HPDE6-E6E7 (cell line): ENCODE data around the gene GTPBP3.

Experiments used
- DNase-seq: peaks from one replicate; pipeline ENCODE4 v3.0.0; 2011; ENCODE audit warnings: missing footprints; ENCODE audit errors: extremely low spot score

GTPBP3 gene

DNA sequence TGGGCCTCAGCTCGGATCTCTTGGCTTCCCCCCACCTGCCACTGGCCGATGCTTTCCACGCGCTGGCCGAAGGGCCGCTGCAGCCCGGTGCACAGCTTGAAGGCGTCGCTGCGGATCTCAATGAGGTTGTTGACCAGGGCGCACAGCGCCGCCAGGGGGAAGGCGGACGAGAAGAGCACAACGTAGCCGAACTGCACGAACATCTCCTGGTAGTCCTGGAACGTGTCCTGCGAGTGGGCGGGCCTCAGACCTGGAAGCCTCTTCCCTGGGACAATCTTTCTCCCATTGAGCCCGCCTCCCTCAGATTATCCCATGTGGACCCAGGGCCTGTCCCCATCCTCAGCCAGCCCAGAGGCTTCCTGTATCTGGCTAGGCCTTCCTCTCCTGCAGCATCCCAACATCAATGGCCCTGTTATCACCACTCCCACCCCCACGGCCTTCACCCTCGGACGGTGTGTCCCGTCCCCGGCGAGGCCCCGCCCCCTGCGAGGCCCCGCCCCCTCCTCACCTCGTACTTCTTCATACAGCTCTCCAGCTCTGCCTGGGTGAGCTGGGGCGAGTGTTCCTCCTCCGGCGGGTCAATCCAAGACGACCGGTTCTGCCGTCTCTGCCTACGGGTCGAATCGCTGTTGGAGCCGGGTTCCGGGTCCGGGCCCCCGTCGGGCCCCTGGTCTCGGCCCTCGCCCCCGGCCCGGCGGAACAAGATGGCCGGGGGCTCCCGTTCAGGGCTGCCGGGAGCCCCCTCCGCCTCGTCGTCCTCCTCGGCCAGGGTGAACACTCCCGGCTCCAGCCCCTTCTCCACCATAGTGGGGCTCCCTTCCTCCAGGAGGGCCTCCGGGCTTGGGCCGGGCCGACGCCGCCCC, 9.5 kb upstream of the GTPBP3 start:
- DNase-seq = no peak

GRCh38 chr19:17328517-17329365, 8.6 kb upstream of the GTPBP3 start:
- no peak for DNase-seq

DNA sequence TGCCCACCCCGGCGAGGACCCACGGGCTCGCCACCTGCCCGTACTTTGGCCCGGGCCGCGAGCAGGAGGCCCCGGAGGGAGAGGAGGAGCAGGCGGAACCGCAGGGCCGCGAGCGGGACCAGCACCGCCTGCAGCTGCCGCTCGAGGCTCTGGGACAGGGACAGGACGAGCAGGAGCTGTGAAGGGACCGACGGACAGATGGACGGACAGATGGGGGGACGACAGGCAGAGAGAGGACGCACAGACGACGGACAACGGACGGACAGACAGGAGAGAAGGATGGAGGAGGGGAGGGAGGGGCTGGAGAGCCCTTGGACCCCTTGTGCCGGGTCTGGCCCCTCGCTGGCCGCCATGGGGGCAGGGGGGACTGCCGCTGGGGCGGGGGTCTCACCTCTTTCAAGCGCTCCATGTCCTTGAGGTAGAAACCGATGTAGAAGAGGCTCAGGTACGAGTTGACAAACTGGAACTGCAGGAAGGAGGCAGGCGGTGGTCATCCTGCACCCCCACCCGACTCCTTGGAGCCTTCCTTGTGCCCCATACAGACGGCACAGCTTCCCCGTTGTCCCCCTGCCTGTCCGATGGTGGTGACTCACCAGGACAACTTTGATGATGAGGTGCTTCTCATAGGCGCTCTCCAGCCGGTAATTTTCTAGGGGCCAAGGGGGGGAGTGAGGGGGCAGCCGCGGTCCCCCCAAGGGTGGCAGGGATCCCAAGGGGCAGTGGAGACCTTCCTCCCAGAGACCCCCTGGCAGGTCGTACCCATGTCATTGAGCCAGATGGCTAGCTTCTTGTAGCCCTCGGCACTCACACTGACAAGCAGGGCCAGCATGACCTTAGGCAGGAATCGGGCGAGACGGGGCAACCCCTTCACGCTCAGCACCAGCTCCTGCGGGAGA, 7.7 kb upstream of the GTPBP3 start:
- DNase-seq = no peak

DNA sequence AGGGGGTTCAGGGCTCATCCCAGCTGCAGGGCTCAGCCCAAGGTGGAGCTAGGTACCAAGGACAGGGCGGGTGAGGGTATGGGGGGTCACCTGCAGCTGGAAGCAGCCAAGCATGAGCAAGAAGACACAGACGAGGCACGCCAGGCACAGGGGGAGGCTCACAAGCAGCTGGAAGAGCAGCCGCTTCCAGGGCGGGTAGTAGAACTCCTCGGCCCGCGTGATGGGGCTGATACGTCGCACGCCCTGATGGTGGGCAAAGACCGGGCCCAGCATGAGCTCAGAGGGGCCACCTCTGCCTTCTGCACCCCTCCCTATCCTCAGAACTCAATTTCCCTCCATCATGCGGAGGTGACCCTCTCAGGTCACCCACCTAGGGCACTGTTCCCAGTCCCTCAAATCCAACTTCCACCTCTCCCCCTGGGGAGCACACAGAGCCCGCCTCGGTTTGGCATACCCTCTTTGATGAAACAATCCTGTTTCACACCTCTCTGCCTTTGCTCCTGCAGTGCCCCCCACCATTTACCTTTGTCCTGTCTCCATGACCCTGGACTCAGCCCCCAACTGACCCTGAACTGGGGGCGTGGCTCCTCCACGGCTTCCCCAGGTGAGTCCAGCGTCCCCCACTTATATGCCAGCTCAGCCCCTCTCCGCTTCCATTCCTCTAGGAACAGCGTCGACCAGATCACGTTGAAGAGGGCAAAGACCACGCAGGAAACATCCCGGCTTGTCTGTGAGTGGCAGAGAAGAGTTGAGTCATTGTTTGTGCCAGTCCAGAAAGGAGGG, 6.9 kb upstream of the GTPBP3 start:
- no peak for DNase-seq

DNA sequence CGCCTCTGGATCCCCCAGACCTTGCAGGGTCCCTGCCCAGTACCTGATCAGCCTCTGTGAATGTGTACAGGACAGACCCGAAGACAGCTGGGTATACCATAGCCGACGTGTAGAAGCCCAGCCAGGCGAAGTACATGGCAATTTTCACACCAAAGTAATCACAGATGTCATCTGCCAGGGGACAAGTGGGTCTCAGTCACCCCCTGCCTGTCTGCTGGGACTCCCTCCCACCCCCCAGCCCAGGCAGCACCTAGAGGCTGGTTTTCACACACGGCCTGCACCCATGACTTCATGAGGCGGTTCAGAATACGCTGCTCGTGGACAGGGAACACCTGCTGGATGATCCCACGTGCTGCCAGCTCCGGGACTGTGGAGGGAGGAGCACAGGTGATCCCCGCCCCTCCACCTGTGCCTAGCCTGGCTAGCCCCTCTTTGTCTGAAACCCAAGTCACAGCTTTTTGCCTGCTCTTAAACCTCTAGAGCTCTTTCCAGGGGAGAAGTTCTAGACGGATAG, 6.3 kb upstream of the GTPBP3 start:
- no peak for DNase-seq

DNA sequence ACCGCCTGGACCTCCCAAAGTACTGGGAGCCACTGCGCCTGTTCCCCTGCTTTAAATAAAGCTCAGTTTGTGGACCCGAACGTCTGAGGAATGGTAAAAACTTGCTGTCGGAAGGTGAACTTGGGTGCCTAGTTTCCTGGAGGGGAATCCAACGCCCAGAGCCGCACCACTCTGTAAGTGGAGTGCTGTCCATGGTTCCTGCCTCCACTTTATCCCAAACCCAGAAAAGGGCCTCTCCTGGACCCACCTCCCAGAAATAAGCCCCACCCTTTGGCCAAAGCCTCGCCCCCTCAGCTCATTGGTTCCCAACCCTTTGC, 5.0 kb upstream of the GTPBP3 start:
- no peak for DNase-seq

- DNase-seq = no peak
Observed at GRCh38 chr19:17332677-17333581, 4.4 kb upstream of the GTPBP3 start.

DNA sequence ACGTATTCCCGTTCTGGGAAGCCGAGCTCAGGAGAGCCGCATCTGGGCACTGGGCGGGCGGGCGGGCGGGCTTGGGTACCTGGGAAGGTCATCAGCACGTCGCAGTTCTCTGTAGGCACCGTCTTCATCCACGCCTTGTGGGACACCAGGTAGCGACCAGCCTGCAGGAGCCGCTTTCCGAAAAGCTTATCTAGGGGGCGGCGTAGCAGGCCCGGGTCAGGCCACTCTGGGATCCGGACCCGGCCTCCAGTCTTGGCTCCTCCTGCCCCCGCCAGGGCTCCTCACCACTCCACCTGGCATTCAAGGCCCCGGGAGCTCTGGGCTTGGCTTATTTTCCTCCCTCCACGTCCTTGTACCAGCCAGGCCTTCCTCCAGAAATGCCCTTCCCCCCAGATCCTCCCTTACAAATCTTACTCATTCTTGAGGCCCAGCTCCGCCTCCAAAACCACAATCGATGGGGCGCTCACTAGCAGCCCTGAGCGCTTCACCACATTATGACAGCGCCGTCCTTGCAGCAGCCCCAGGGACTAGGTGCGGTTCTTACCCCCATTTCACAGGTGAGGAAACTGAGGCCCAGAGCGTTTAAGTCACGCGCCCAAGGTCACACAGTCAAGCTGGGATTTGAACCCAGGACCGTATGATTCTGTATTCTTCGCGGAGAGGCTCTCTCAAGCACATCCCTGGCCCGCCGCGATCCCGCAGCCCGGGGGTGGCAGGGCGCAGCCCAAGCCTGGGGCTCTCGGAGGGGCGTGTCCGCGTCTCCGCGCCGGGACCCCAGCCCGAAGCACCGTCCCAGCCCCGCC, 3.5 kb upstream of the GTPBP3 start:
- DNase-seq = peak; percentile 68

DNA sequence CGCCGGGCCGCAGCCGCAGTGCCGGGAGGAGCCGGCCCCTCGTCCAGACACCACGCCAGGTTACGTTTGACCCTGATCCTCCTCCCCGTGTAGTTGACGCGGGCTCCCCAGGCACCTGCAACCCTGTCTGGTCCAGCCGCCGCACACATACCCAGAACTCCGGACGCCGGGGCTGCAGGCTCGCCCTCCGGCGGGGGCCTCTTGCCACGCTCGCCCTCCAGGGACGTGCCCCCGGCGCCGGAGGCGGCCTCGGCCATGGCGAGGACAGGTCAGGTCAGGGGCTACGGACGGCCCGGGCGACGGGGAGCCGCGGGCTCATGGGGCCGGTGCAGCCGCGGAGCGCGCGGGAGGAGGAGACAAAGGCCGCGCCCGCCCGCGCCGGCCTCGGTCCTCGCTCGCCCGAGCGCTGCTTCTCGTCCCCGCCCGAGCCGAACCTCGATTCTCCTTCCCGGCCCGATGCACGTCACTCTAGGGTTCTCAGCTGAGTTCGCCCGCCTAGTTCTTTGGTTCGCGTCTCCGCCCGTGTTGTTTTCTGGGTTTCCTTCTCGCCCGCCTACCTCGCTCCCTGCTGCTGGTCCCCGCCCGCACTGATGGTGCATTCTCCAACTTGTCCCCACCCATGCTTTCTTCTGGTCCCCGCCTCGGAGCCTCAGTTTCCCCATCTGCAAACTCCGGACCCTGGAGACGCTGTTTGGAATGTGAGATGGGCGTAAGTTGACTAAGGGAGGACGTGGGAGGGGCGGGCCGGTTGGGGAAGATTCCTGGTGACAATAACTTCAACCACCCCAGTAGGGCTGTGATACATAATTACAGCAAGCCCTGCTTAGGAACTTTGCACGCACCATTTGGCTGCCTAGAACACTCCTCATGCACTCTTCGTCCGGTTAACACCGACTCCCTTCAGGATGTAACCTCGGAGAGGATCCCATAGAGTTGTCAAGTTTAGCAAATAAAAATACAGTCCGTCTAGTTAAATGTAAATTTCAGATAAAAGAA, 2.6 kb upstream of the GTPBP3 start, which contains the start of gene ANO8:
TSS of gene ANO8 (minus strand) at position 442 of the 996 bp plus-strand sequence. CDS start at position 257, 185 bp downstream.
- DNase-seq = peak; percentile 93

DNA sequence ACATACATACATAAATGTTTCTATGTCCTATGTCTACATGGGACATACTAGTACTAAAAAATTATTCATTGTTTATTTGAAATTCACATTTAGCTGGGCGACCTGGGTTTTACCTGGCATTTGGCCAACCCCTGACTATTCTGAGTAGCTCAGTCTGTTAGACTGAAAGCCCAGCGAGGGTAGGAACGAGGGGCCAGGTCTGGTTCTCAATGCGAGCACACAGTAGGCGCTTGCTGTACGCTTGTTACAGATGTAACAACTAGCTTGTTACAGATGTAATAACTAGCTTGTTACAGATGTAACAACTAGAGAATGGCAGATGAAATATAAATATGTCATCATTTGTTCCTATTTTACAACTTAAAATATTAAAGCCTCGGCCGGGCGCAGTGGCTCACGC, 1.8 kb upstream of the GTPBP3 start:
- DNase-seq = no peak

DNA sequence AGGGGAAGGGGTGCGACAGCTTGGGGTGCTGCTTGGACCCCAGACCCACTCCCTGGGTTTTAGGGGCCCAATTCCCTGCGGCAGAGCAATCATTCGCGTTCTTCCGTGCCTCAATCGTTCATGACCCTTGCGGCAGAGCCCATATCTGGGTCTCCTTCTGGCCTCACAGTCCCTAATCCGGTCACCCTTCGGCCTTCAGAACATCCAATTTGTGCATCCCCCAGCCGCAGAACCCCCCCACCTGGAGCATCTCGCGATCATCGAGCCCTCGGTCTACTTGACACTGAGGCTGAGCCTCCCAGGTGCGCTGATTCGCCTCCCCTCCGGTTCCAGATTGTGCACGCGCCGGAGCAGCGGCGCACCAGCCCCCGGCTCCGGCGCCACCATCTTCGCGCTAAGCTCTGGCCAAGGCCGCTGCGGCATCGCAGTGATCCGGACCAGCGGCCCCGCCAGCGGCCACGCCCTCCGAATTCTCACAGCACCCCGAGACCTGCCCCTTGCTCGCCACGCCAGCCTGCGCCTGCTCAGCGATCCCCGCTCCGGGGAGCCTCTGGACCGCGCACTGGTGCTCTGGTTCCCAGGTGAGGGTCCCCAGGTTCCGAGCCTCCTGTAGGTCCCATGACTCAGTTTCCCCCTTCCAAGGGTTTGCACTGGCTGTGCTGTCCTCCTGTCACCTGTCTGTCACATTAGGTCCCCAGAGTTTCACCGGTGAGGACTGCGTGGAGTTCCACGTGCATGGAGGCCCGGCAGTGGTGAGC, 501 bp downstream of the GTPBP3 start:
- no peak for DNase-seq

- no peak for DNase-seq
Observed at GRCh38 chr19:17338433-17339078, 1.2 kb downstream of the GTPBP3 start.

DNA sequence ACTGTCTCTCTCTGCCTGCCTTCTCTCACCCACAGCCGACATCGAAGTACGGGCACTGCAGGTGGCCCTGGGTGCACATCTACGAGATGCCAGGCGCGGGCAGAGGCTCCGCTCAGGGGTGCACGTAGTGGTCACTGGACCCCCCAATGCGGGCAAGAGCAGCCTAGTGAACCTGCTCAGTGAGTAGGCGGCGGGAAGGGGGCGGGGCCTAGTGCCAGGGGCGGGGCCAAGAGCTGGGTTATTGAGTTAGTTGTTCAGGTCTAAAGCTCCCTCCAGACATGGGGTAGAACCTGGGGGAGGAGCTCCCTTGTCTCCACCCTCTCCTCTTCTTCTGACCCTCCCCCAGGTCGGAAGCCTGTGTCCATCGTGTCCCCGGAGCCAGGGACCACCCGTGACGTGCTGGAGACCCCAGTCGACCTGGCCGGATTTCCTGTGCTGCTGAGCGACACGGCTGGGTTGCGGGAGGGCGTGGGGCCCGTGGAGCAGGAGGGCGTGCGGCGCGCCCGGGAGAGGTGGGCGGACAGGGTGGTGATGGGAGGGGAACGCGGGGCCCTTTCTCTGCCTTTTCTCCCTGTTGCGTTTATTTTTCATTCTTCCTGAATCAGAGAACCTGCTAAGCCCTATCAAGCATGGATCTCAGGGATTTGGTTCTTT, 1.9 kb downstream of the GTPBP3 start:
- no peak for DNase-seq

GRCh38 chr19:17340302-17340870, 3.0 kb downstream of the GTPBP3 start:
- no peak for DNase-seq

- no peak for DNase-seq
Observed at GRCh38 chr19:17340871-17341357, 3.6 kb downstream of the GTPBP3 start.
